Fibroblast of the aortic adventitia (primary cell): ENCODE results near the gene SPG21. TPM values are rescaled to one million over a fixed set of nuclear protein-coding genes. Genes with fewer than 3 reads are reported as not detected.

Experiments
- DNase-seq: peaks from one replicate; pipeline ENCODE4 v3.0.0-alpha.2; 2010; ENCODE audit warnings: low read depth
- H3K4me3 ChIP-seq: 2 replicates; pipeline ENCODE4 v1.5.1; 2011; ENCODE audit warnings: low read depth, mild to moderate bottlenecking, control low read depth, low read length, moderate library complexity
- CTCF ChIP-seq: IDR thresholded peaks from 2 replicates; pipeline ENCODE4 v1.5.1; 2011; ENCODE audit warnings: mild to moderate bottlenecking, low read length, control low read depth, inconsistent platforms; ENCODE audit not compliant: insufficient read depth
- total RNA-seq: library from RNA; depleted of rRNA; stranded (reverse); fragments of >200 nt; gene quantifications from 2 replicates; pipeline ENCODE4 v1.2.3, GENCODE V29; 2012; ENCODE audit warnings: low replicate concordance

The SPG21 gene
- total RNA-seq, 1 donor: 104 TPM

- no peak for TF ChIP-seq CTCF
- no peak for DNase-seq
- no peak overlapping the region for H3K4me3 ChIP-seq
Measured at GRCh38 chr15:64981812-64982431, 7.8 kb downstream of the SPG21 start.

- TF ChIP-seq CTCF: no peak
- no peak overlapping the region for H3K4me3 ChIP-seq
- DNase-seq: no peak
Measured at GRCh38 chr15:64979252-64979710, 10.4 kb downstream of the SPG21 start.

GRCh38 chr15:64975390-64975789 lies 14.3 kb downstream of the SPG21 start:
- H3K4me3 ChIP-seq: no peak overlapping the region
- no peak for DNase-seq
- no peak for TF ChIP-seq CTCF

GRCh38 chr15:64970698-64971097 lies 19.0 kb downstream of the SPG21 start:
- TF ChIP-seq CTCF: no peak
- no peak overlapping the region for H3K4me3 ChIP-seq
- no peak for DNase-seq

- DNase-seq: no peak
- no peak overlapping the region for H3K4me3 ChIP-seq
- TF ChIP-seq CTCF: no peak
Measured at GRCh38 chr15:64969401-64969800, 20.3 kb downstream of the SPG21 start.

- no peak for DNase-seq
- H3K4me3 ChIP-seq: no peak overlapping the region
- TF ChIP-seq CTCF: no peak
Measured at GRCh38 chr15:64961013-64961412, 28.7 kb downstream of the SPG21 start.

- no peak for TF ChIP-seq CTCF
- no peak for DNase-seq
Measured at GRCh38 chr15:64960153-64960552, 29.6 kb downstream of the SPG21 start.

More at GRCh38 chr15:64960153-64960552, 29.6 kb downstream of the SPG21 start:
- H3K4me3 ChIP-seq: no peak overlapping the region
